ENCODE results near the gene BEND3. TPM values are rescaled to one million over a fixed set of nuclear protein-coding genes. Genes with fewer than 3 reads are reported as not detected.
A peak's percentile ranks its signal among the peaks of the same experiment; 100 is the strongest.

BEND3 gene
- polyA plus RNA-seq, 3 donors: 0.17 to 0.52 (median 0.24) TPM

- H3K4me3 Mint-ChIP-seq: peak overlapping the region; percentile 81 to 90
- no peak for TF ChIP-seq CTCF (IDR thresholded peaks at IDR 0.05)
- no peak for DNase-seq
- Histone ChIP-seq H3K9ac (ENCODE audit: insufficient read depth, low read length, poor library complexity, severe bottlenecking) (peak overlapping the region; percentile 15), H3K36me3 (replicated peaks in 1 of 2; ENCODE audit: control insufficient read depth in 1 of 2, insufficient read depth in 2 of 2, low read length in 2 of 2) (no peaks in the 10 kb centered on the region), H2AFZ (ENCODE audit: insufficient read depth, low read depth, low read length, poor library complexity, severe bottlenecking) (peak overlapping the region; percentile 85), H3K79me2 (ENCODE audit: insufficient read depth, low read length) (no peaks in the 10 kb centered on the region), H4K20me1 (ENCODE audit: insufficient read depth, low read length) (no peaks in the 10 kb centered on the region), H3K4me3 (replicated peaks in 1 of 3; ENCODE audit: low read depth in 2 of 3, low read length in 3 of 3) (peak overlapping the region; percentile 24 to 81 (median 50)), H3K27me3 (ENCODE audit: control insufficient read depth in 2 of 2, insufficient read depth in 2 of 2, low read length in 2 of 2) (peaks cover 9 to 23% of the 10 kb centered on the region in 2 donors), H3K4me2 (replicated peaks; ENCODE audit: extremely low read depth, low read length, poor library complexity, severe bottlenecking) (peak overlapping the region; percentile 91), H3K4me1 (ENCODE audit: control insufficient read depth in 1 of 2, insufficient read depth in 2 of 2, low read length in 2 of 2) (peaks cover 24 to 25% of the 10 kb centered on the region in 2 donors), H3K27ac (ENCODE audit: low read depth in 1 of 2, low read length in 2 of 2) (no peak overlapping the region), H3K9me3 (replicated peaks in 1 of 2; ENCODE audit: control insufficient read depth in 1 of 2, insufficient read depth in 1 of 2, low read length in 2 of 2) (no peaks in the 10 kb centered on the region)
- intact Hi-C loops (cut with micrococcal nuclease): loop anchor here in 1 of 2 donors (10.0 kb wide), 1 partner anchor 671 kb away; no protein-coding TSS in a partner anchor
- peaks cover 0 to 4% of the 10 kb centered on the region in 2 donors for H3K36me3 Mint-ChIP-seq
- peaks cover 25% of the 10 kb centered on the region for H3K4me1 Mint-ChIP-seq
- WGBS (ENCODE audit: insufficient coverage): under 1% methylated on average over 40 of the region's 45 CpGs
- peaks cover 17 to 26% (median 21%) of the 10 kb centered on the region in 3 donors for H3K27me3 Mint-ChIP-seq (ENCODE audit: low read depth in 3 of 3)
- peaks cover 0 to 7% (median 2%) of the 10 kb centered on the region in 7 donors for H3K9me3 Mint-ChIP-seq
- no peak overlapping the region for H3K27ac Mint-ChIP-seq
Measured at GRCh38 chr6:107115695-107116327, 496 bp upstream of the BEND3 start.

- Mint-ChIP-seq H3K9me3 (peaks cover 0 to 7% (median 2%) of the 10 kb centered on the region in 7 donors), H3K27me3 (ENCODE audit: low read depth in 3 of 3) (peaks cover 19 to 26% (median 21%) of the 10 kb centered on the region in 3 donors), H3K36me3 (peaks cover 0 to 4% of the 10 kb centered on the region in 2 donors), H3K4me3 (peak overlapping the region; percentile 82 to 83), H3K27ac (peak overlapping the region in 2 of 7 donors; percentile 40 to 50), H3K4me1 (peaks cover 38% of the 10 kb centered on the region)
- intact Hi-C loops (cut with micrococcal nuclease): loop anchor here (5.0 to 10.0 kb wide), 2 partner anchors 87 to 670 kb away; partner anchors contain the start of gene MTRES1 (in 2 of the 2)
- Histone ChIP-seq H3K27ac (ENCODE audit: low read depth in 1 of 2, low read length in 2 of 2) (no peak overlapping the region), H3K36me3 (replicated peaks in 1 of 2; ENCODE audit: control insufficient read depth in 1 of 2, insufficient read depth in 2 of 2, low read length in 2 of 2) (no peaks in the 10 kb centered on the region), H2AFZ (ENCODE audit: insufficient read depth, low read depth, low read length, poor library complexity, severe bottlenecking) (peak overlapping the region; percentile 72), H3K27me3 (ENCODE audit: control insufficient read depth in 2 of 2, insufficient read depth in 2 of 2, low read length in 2 of 2) (peaks cover 9 to 23% of the 10 kb centered on the region in 2 donors), H3K4me3 (replicated peaks in 1 of 3; ENCODE audit: low read depth in 2 of 3, low read length in 3 of 3) (peak overlapping the region; percentile 12 to 71 (median 65)), H3K4me1 (ENCODE audit: control insufficient read depth in 1 of 2, insufficient read depth in 2 of 2, low read length in 2 of 2) (peaks cover 39 to 40% of the 10 kb centered on the region in 2 donors), H3K9ac (ENCODE audit: insufficient read depth, low read length, poor library complexity, severe bottlenecking) (peak overlapping the region; percentile 46), H3K4me2 (replicated peaks; ENCODE audit: extremely low read depth, low read length, poor library complexity, severe bottlenecking) (peak overlapping the region; percentile 91), H3K9me3 (replicated peaks in 1 of 2; ENCODE audit: control insufficient read depth in 1 of 2, insufficient read depth in 1 of 2, low read length in 2 of 2) (no peaks in the 10 kb centered on the region), H4K20me1 (ENCODE audit: insufficient read depth, low read length) (no peaks in the 10 kb centered on the region), H3K79me2 (ENCODE audit: insufficient read depth, low read length) (no peaks in the 10 kb centered on the region)
- TF ChIP-seq CTCF (IDR thresholded peaks at IDR 0.05): peak; percentile 92
- WGBS (ENCODE audit: insufficient coverage): under 1% methylated on average over 100 of the region's 116 CpGs
- DNase-seq: peak; percentile 72 to 82 (median 81)
Measured at GRCh38 chr6:107114213-107114925, 946 bp downstream of the BEND3 start.
